ENCODE data around the gene QPCTL. TPM values are rescaled to one million over a fixed set of nuclear protein-coding genes. Genes with fewer than 3 reads are reported as not detected.
"Not testable (repeated sequence)": the region's sequence is repeated elsewhere in the genome, so short reads cannot be mapped to it uniquely, and the experiment has no call there.

QPCTL gene
- polyA plus RNA-seq, 4 donors: 6.2 to 12.7 (median 8.4) TPM

DNA sequence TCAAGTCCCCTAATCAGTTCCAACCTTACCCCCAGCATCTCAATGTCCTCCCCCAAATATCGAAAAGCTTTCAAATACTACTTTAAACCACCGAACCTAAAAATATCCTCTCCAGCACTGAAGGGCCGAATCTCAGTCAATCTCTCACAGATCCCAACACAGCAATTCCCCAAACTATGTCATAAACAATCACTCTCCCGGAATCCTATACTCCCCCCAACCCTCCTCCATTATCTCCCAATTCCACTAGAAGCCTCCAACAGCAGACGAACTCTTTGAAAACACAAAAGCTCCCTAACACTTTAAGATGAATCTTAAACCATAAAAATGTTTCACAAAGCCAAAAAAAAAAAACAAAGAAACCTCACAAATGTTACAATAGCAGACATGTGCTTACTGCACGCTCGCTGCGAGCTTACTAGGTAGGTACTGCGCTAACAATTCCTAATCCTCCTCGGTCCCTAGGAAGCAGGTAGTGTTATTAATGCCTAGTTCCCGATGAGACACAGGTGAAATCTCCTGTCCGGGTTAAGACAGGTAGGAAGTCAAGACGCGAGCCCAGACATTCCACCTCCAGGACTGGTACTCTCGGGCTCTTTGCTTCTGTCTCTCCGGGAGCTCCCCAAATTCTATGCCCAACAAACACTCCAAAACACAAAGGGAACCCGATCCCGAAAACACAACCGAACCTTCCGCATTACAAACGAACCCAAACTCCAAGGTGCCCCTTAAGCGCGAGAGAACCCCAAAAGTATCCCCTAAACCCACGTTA is 24.1 kb downstream of the QPCTL start:
- DNase-seq (ENCODE audit: low read depth in 4 of 4, low spot score in 3 of 4): peak in 1 of 4 donors; percentile 25

DNA sequence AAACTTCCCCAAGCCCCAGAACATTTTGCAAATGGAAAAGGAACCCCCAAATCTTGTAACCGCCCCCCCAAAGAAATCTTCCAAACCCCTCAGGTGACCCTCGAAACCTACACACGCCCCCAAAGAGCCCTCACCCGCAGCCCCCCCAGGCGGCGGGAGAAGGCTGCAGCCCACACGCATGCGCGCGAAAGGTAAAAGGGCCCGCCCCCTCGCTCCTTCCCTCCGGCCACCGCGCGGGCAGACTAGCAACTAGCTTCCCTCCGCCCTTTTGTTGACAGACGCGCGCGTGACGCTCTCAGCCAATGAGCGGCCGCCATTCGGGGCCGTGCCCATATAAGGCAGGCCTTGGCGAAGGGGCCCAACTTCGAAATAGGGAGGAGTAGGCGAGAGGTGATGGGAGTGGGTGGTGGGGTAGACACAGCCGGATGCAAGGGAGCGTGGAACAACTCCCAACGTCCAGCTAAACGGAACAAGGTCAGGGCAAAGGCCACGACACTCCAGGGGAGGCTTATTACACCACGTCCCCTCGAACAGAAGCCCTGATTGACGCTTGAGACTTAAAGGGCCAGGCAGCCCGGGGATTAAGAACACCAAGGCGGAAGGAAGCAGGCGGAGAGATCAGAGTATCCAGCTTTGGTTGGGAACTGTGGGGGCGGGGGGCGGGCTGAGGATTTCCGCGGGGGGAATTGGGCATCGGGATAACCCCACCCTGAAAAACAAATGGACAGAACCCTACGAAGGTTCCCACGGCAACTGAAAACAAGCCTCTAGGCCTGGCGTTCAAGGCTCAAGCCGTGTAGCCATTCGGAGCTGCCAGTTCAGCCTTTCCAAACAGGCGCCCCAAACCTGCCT is 24.9 kb downstream of the QPCTL start:
- DNase-seq (ENCODE audit: low read depth in 4 of 4, low spot score in 3 of 4): peak; percentile 97 to 98 (median 98)

DNA sequence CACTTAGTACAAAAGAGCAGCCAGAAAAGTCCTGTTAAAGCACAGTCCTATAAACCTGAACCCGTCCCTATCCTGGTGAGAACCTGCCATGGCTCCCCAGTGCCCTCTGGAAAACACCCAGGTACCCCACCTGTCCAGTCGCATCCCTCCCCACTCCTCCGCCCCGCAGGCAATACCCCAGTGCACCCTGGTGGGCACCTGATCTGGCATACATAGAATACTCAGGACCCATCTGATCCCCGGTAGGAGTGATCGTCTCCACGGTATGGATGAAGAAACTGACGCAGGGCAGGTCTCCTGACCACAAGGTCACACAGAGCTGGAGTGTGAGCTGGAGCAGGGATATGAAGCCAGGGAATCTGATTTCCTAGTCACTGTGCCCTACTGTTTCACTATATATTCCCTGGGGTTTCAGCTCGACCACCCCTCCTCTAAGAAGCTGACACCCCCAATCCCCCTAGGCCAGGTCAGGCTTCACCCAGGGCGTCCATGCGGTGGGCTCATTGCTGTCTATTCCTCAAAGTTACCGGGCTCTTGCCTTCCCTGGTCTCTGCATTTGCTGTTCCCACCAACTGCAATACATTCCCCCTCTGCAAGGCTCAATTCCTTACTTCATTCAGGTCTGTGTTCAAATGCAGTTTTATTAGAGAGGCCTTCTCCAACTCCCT is 25.7 kb downstream of the QPCTL start:
- no peak for DNase-seq (ENCODE audit: low read depth in 4 of 4, low spot score in 3 of 4)

DNA sequence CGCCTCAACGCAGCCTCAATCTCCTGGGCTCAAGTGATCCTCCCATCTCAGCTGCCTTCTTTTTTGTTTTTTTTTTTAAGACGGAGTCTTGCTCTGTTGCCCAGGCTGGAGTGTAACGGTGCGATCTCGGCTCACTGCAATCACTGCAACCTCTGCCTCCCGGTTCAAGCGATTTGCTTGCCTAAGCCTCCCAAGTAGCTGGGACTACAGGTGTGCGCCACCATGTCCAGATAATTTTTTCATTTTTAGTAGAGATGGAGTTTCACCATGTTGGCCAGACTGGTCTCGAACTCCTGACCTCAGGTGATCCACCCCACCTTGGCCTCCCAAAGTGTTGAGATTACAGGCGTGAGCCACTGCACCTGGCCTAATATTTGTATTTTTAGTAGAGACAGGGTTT is 27.6 kb downstream of the QPCTL start:
- not testable (repeated sequence) for DNase-seq (ENCODE audit: low read depth in 4 of 4, low spot score in 3 of 4)

DNA sequence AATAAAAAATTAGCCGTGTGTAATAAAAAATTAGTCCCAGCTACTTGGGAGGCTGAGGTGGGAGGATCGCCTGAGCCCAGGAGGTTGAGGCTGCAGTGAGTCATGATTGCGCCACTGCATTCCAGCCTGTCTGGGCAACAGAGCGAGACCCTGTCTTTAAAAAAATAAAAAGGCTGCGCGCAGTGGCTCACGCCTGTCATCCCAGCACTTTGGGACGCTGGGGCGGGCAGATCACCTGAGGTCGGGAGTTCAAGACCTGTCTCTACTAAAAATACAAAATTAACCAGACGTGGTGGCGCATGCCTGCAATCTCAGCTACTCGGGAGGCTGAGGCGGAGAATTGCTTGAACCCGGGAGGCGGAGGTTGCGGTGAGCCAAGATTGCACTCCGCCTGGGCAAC is 36.2 kb downstream of the QPCTL start:
- not testable (repeated sequence) for DNase-seq (ENCODE audit: low read depth in 4 of 4, low spot score in 3 of 4)

DNA sequence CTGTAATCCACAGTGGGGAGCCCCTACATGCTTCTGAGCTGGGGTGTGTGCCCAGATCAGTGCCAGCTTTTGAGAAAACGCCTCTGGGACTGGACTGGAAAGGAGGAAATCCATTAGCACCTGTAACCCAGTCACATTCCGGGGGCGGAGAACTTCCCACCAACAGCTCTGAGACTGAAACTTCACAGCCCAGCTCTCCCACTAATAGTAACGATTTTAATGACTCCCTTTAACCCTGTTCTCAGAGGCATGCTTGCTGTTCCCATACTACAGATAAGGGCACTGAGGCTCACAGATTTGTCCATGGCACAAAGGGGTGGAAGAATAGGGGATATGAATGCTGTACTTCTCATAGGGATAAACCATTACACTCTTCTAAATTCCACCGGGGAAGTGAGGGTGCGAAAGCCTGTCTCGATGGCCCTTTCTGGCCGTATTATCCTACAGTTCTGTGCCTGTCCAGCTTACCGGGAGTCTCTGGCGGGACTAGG is 37.4 kb downstream of the QPCTL start:
- DNase-seq (ENCODE audit: low read depth in 4 of 4, low spot score in 3 of 4): no peak

DNA sequence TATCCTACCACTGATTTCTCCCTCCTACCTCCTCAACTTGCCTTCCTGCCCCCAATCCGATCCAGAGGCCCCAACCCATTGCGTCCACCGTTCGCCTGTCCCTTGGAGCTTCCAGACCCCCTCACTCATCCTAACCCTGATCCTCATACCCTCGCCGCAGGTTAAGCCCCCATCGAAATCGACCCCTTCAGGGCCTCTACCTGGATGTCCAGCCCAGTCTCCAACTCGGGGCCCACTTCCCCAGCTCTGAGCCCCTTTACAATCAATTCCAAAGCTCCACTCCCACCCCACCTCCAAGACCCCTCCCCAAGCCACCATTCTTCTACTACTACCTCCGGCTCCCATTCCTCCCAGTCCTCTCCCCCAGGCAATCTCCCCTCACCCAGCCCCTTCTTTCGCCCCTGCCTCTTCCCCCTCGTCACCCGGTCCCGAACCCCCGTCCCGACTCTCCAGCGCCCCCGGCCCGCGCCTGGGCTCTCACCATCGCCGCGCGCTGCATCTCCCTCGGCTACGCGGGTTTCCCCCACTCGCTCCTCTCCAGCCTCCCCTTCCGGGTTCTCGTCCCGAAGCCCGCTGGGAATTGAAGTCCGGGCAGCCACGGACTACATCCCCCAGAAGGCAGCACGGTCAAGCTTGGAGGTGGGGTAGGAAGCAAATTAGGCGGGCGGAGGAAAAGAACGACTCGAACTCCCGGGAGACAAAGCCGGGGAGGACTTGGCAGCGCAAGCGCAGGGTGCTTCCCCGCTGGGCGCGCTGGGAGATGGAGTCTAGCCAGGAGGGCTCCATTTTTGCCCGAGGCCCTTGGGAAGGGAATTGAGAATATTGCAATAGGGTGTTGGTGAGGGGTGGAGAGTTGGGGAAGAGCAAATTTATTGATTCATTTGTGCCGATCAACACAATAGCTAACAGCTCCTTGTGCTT is 38.2 kb downstream of the QPCTL start, which contains the start of gene FBXO46:
TSS of gene FBXO46 (minus strand) at position 529 of the 921 bp plus-strand sequence. CDS start 17,401 bp downstream, outside the sequence.
- DNase-seq (ENCODE audit: low read depth in 4 of 4, low spot score in 3 of 4): peak; percentile 91 to 97 (median 96)

DNA sequence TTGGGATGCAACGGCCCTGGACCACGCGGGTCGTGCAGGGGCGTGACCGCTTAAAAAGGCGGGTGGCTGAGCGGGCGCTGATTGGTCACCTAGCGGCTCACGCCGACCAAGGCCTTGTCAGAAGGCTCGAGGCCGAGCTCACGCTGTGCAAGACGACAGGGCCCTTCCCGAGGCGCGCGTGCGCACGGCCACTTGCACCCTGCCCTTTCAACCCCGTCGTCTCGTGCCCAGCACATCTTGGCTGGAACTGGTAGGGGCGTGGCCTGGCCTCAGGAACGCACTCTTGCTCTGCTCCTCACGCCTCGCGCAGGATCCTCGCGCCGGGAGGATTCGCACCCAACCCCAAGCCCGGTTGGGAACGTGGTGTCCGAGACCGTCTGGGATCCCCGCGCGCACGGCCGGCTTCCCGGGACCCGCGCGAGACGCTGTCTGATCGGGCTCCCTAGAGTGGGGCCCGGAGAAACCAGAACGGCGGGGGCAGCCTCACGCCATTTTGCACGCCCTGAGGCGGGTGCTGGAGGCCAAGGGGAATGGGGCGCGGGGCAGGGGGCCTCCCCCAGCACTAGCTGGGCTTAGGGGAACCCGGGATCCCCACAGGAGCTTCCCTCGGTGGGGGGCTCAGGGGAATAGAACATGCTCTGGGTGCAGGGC is 40.8 kb downstream of the QPCTL start, which contains the start of gene MEIOSIN:
TSS of gene MEIOSIN (plus strand) at position 280 of the 651 bp plus-strand sequence. CDS start 1,938 bp downstream, outside the sequence.
- no peak for DNase-seq (ENCODE audit: low read depth in 4 of 4, low spot score in 3 of 4)

DNA sequence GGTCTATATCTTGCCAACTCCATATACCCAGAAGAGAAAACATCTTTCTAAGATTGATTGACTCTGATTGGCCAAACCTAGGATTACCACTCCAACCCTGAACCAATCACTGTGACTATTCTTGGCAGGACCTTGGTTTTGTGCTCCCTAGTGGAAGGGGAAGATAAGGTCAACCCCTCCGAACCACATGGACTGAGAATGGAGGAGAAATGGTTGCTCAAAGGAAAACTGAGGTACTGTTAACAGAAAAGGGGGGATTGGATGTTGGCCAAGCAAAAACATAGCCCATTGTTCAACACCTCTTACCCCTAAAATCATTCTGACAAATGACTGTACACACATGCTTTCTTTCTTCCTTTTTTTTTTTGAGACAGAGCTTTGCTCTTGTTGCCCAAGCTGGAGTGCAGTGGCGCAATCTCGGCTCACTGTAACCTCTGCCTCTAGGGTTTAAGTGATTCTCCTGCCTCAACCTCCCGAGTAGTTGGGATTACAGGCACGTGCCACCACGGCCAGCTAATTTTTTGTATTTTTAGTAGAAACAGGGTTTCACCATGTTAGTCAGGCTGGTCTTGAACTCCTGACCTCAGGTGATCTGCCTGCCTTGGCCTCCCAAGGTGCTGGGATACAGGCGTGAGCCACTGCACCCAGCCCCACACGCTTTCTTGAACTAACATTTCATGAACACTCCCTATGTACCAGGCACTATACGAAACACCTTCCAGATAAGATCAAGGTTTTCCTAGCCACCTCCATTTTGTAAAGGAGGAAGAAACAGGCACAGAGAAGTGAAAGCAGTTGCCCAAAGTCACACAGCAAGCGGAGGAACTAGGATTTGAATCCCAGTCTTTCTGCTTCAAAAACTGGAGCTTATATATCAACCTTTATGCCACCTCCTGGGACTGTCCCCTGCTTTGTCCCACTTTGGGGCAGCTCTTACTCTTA is 47.3 kb downstream of the QPCTL start:
- no peak for DNase-seq (ENCODE audit: low read depth in 4 of 4, low spot score in 3 of 4)

DNA sequence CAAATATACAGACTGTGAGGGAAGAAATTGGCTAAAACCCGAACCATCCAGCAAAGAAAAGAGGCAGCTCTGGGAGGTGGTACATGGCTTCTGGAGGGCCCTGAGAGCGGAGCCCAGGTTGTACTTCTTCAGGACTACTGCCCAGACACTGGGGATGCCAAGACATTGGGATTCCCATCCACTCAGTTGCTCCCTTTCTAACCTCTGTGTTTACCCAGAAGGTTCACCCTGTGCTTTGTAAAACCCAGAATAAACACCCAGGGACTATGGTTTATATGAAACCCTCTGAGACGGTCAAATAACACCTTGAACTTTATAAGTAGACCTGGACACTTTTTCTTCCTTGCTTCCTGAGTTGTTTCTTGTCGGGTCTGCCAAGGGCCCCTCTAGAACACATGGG is 50.5 kb downstream of the QPCTL start:
- no peak for DNase-seq (ENCODE audit: low read depth in 4 of 4, low spot score in 3 of 4)

DNA sequence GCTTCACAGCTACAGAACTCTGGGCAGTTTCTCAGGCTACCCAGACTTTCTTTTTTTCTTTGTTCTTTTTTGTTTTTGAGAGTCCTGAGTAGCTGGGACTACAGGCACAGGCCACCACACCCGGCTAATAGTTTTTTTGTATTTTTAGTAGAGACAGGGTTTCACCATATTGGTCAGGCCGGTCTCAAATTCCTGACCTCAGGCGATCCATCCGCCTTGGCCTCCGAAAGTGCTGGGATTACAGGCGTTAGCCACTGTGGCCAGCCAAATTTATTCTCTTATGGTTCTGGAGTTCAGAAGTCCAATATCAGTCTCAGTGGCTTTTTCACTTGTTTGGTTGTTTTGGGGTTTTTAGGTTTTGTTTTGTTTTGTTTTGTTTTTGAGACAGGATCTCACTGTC is 53.1 kb downstream of the QPCTL start:
- no peak for DNase-seq (ENCODE audit: low read depth in 4 of 4, low spot score in 3 of 4)

DNA sequence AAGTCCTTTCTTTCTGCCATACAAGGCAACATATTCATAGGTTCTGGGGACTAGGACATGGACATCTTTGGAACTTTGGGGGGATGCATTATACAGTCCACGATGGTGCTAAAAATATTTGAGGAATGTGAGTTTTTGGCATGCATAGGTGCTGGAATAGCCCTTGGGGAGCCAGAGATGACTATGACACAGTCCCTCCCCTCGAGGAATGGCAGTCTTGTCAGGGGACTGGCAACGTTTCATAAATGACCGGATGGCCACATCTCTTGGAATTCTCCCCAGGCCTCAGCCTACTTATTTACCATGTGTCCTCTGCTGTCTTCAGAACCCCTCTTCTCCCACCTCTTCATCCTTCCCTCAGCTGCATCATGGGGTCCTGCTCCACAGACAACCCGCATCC is 54.4 kb downstream of the QPCTL start:
- no peak for DNase-seq (ENCODE audit: low read depth in 4 of 4, low spot score in 3 of 4)

DNA sequence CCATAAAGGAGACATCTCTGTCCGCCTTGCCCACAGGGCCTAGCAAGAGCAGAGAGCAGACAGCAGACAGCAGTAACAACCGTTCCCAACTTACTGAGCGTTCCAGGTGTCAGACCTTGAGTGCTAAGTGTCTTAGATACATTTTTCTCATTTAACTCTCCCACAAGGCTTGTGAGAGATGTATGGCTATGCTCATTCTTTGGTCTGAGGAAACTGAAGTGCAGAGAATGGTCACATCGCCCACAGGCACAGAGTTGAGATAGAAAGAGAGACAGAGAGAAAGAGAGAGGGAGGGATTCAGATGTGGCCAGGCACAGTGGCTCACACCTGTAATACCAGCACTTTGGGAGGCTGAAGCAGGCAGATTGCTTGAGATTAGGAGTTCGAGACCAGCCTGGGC is 55.0 kb downstream of the QPCTL start:
- no peak for DNase-seq (ENCODE audit: low read depth in 4 of 4, low spot score in 3 of 4)

DNA sequence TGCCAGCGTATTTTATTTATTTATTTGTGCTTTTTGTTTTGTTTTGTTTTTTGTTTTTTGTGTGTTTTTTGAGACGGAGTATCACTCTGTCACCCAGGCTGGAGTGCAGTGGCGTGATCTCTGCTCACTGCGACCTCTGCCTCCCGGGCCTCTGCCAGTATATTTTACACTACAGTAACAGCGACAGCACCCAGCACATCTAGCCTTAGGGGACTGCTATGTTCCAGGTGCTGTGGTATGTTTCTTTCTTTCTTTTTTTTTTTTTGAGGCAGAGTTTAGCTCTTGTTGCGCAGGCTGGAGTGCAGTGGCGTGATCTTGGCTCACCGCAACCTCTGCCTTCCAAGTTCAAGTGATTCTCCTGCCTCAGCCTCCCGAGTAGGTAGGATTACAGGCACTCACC is 59.0 kb downstream of the QPCTL start:
- not testable (repeated sequence) for DNase-seq (ENCODE audit: low read depth in 4 of 4, low spot score in 3 of 4)

DNA sequence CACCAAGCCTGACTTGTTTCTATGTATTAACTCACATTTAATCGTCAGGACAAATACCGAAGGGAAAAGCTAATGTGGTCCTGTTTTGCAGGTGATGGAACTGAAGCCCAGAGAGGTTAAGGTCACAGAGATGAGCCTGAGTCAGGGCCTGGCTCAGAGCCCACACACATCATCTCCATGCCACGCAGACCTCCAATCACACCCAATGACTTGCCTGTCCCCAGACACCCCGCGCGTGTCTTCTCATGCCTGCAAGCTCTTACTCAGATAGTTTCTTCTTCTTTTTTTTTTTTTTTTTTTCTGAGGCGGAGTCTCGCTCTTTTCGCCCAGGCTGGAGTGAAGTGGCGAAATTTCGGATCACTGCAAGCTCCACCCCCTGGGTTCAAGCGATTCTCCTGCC is 60.2 kb downstream of the QPCTL start:
- no peak for DNase-seq (ENCODE audit: low read depth in 4 of 4, low spot score in 3 of 4)

DNA sequence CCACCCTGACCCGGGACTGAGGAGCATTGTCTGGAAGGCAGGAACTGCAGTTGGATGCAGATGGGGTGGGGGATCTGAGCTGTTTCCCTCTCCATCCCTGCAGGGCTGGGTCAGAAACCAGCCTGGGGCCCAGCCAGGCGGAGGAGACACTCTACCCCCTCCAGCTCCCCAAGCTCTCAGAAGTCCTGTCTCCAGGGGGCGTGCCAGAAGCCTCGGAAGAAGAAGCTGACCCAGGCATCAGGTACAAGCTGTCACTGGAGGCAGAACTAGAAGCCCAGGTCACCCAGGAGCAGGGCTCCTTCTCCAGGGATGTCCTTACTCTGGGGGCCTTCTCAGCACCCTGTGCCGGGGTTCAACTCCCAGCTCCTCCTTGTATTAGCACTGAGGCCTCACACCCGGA is 61.1 kb downstream of the QPCTL start:
- no peak for DNase-seq (ENCODE audit: low read depth in 4 of 4, low spot score in 3 of 4)
